ENCODE measurements around the gene HNF4A.

Gene HNF4A

GRCh38 chr20:44442298-44443070, 87.0 kb downstream of the HNF4A start:
- no peak for DNase-seq (ENCODE audit: low read depth, low spot score)

GRCh38 chr20:44445742-44446710, 90.5 kb downstream of the HNF4A start:
- DNase-seq (ENCODE audit: low read depth, low spot score): no peak

- no peak for DNase-seq (ENCODE audit: low read depth, low spot score)
These were observed 92.4 kb downstream of the HNF4A start for GRCh38 chr20:44447827-44448419.

- no peak for DNase-seq (ENCODE audit: low read depth, low spot score)
These were observed 93.5 kb downstream of the HNF4A start for GRCh38 chr20:44448753-44449546.

- no peak for DNase-seq (ENCODE audit: low read depth, low spot score)
These were observed 94.4 kb downstream of the HNF4A start for GRCh38 chr20:44449864-44450263.

GRCh38 chr20:44450281-44450889, 94.9 kb downstream of the HNF4A start:
- no peak for DNase-seq (ENCODE audit: low read depth, low spot score)

- no peak for DNase-seq (ENCODE audit: low read depth, low spot score)
These were observed 95.5 kb downstream of the HNF4A start for GRCh38 chr20:44450903-44451450.

- no peak for DNase-seq (ENCODE audit: low read depth, low spot score)
These were observed 98.9 kb downstream of the HNF4A start for GRCh38 chr20:44454306-44454963.

- no peak for DNase-seq (ENCODE audit: low read depth, low spot score)
These were observed 99.6 kb downstream of the HNF4A start for GRCh38 chr20:44455126-44455525.

- no peak for DNase-seq (ENCODE audit: low read depth, low spot score)
These were observed 101.1 kb downstream of the HNF4A start for GRCh38 chr20:44456611-44457010.

- DNase-seq (ENCODE audit: low read depth, low spot score): no peak
These were observed 101.5 kb downstream of the HNF4A start for GRCh38 chr20:44457016-44457415.

GRCh38 chr20:44459271-44459670, 103.8 kb downstream of the HNF4A start:
- no peak for DNase-seq (ENCODE audit: low read depth, low spot score)

- DNase-seq (ENCODE audit: low read depth, low spot score): no peak
These were observed 105.3 kb downstream of the HNF4A start for GRCh38 chr20:44460795-44461141.

- DNase-seq (ENCODE audit: low read depth, low spot score): no peak
These were observed 105.8 kb downstream of the HNF4A start for GRCh38 chr20:44461142-44461802.

- no peak for DNase-seq (ENCODE audit: low read depth, low spot score)
These were observed 106.3 kb downstream of the HNF4A start for GRCh38 chr20:44461803-44462174.

- DNase-seq (ENCODE audit: low read depth, low spot score): no peak
These were observed 108.0 kb downstream of the HNF4A start for GRCh38 chr20:44463466-44463865.

GRCh38 chr20:44464514-44464913, 109.0 kb downstream of the HNF4A start:
- no peak for DNase-seq (ENCODE audit: low read depth, low spot score)

GRCh38 chr20:44465001-44465560, 109.6 kb downstream of the HNF4A start:
- DNase-seq (ENCODE audit: low read depth, low spot score): no peak

- peak; percentile 63 for DNase-seq (ENCODE audit: low read depth, low spot score)
These were observed 111.9 kb downstream of the HNF4A start for GRCh38 chr20:44467289-44467883.

Data from smooth muscle cell of the brain vasculature (primary cell).